Stimulated activated CD4-positive, alpha-beta T cell treated with anti-CD3 and anti-CD28 coated beads, Interleukin-2, amount 100 ng/mL, for 4 hours (primary cell): ENCODE data around the gene STEAP4.

ENCODE experiments used
- DNase-seq: peaks from one replicate; pipeline ENCODE4 v3.0.0-alpha.2; 2020; ENCODE audit warnings: low read depth

The STEAP4 gene

GRCh38 chr7:88306590-88307048, at the start of gene STEAP4:
Gene STEAP4 (minus strand): TSS chr7:88306894. CDS start chr7:88284269, 22,625 bp downstream.
- DNase-seq = no peak

GRCh38 chr7:88355011-88355410, 48.3 kb upstream of the STEAP4 start:
- DNase-seq = no peak

- no peak for DNase-seq
Observed at GRCh38 chr7:88350118-88350517, 43.4 kb upstream of the STEAP4 start.

- DNase-seq = no peak
Observed at GRCh38 chr7:88347517-88347916, 40.8 kb upstream of the STEAP4 start.

GRCh38 chr7:88347090-88347489, 40.4 kb upstream of the STEAP4 start:
- DNase-seq = no peak

- DNase-seq = no peak
Observed at GRCh38 chr7:88346357-88346756, 39.7 kb upstream of the STEAP4 start.

- DNase-seq = no peak
Observed at GRCh38 chr7:88344956-88345832, 38.5 kb upstream of the STEAP4 start.

- DNase-seq = no peak
Observed at GRCh38 chr7:88344271-88344670, 37.6 kb upstream of the STEAP4 start.

GRCh38 chr7:88339195-88339922, 32.7 kb upstream of the STEAP4 start:
- no peak for DNase-seq

- no peak for DNase-seq
Observed at GRCh38 chr7:88338503-88338902, 31.8 kb upstream of the STEAP4 start.

- DNase-seq = no peak
Observed at GRCh38 chr7:88337572-88337971, 30.9 kb upstream of the STEAP4 start.

- no peak for DNase-seq
Observed at GRCh38 chr7:88331322-88331721, 24.6 kb upstream of the STEAP4 start.

- DNase-seq = no peak
Observed at GRCh38 chr7:88329532-88330463, 23.1 kb upstream of the STEAP4 start.

- DNase-seq = no peak
Observed at GRCh38 chr7:88328787-88329186, 22.1 kb upstream of the STEAP4 start.

GRCh38 chr7:88324699-88325098, 18.0 kb upstream of the STEAP4 start:
- no peak for DNase-seq

GRCh38 chr7:88322151-88322550, 15.5 kb upstream of the STEAP4 start:
- DNase-seq = no peak

GRCh38 chr7:88321694-88322093, 15.0 kb upstream of the STEAP4 start:
- no peak for DNase-seq

- no peak for DNase-seq
Observed at GRCh38 chr7:88318196-88318595, 11.5 kb upstream of the STEAP4 start.

GRCh38 chr7:88317422-88317821, 10.7 kb upstream of the STEAP4 start:
- no peak for DNase-seq

- no peak for DNase-seq
Observed at GRCh38 chr7:88316456-88316855, 9.8 kb upstream of the STEAP4 start.

- DNase-seq = no peak
Observed at GRCh38 chr7:88315522-88315921, 8.8 kb upstream of the STEAP4 start.

GRCh38 chr7:88314061-88314491, 7.4 kb upstream of the STEAP4 start:
- no peak for DNase-seq
